Right renal pelvis (tissue), 4 donors: Measurements from ENCODE around the gene C16orf89. TPM values are rescaled to one million over a fixed set of nuclear protein-coding genes. Genes with fewer than 3 reads are reported as not detected.

Source experiments
- DNase-seq, 4 donors: peaks; one replicate each; pipeline ENCODE4 v3.0.0-alpha.2; 2013; ENCODE audit warnings: low read depth in 4 of 4, low spot score in 3 of 4, missing footprints in 1 of 4
- polyA plus RNA-seq, 4 donors: library from polyadenylated mRNA; unstranded; fragments of 120-200 nt; gene quantifications; one replicate each; pipeline ENCODE4 v1.2.1, GENCODE V29; 2013; ENCODE audit not compliant: insufficient read length in 4 of 4

C16orf89 gene
- polyA plus RNA-seq, 4 donors, result 2.6 to 11.6 (median 6.4) TPM

GRCh38 chr16:5033256-5034166 lies 32.2 kb downstream of the C16orf89 start, which contains the start of gene NAGPA:
Gene NAGPA, minus strand, starts transcription at chr16:5033935. Its CDS starts 21 bp downstream, at chr16:5033914.
- DNase-seq, result peak; percentile 72 to 80 (median 74)

GRCh38 chr16:5032748-5033167 lies 33.0 kb downstream of the C16orf89 start:
- DNase-seq, result no peak

- DNase-seq, result no peak
Observed at GRCh38 chr16:5031601-5032000, 34.2 kb downstream of the C16orf89 start.

DNA sequence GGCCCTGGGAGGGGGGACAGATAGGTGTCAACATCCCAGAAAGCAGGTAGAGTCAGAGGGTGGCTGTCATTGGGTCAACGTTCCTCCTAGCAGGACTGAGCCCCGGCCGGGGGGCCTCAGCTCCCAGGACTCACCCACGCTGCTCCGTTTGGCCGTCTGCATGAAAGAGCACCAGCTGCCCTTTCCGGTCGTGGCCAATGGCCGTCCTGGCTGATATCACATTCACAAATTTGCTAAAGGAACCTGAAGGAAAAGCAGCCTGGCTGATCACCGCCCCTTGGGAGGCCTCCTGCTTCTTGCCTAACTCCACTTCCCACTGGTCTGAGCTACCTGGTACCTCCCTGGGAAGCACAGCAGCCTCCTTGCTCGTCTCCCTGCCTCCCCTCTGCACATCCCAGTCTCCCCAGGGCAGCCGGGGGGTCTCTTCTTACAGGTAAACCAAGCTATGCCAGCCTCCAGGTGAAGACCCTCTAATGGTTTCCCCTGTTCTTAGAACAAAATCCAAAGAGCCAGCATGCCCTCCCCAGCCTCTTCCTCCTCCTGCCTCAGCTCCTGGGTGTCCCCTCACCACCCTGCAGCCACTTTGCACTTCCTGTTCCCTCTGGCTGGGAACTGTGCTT lies 35.4 kb downstream of the C16orf89 start:
- DNase-seq, result no peak

DNA sequence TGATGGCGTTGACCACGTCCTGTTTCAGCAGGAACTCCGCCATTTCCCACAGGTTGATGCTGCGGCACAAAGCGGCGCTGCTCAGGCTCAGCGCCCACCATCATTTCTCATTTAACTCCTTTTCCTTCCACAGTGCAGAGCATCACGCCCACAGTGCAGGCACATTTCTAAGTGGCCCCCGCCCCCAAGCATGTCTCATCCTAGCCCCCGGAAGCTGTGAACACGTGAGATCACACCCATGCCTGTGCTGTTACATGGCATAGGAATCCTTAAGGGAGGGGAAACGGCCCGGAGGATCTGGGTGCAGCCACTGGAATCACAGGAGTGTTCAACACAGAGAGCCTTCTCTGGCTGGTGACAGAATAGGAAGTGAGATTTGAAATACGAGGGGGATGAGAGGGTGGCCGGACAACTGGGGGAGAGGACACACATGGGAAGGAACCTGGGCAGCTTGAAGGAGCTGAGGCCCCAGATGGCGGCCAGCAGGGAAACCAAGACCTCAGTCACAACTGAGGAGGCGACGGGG lies 36.7 kb downstream of the C16orf89 start:
- no peak for DNase-seq

- DNase-seq, result no peak
Observed at GRCh38 chr16:5027575-5028235, 38.1 kb downstream of the C16orf89 start.

DNA sequence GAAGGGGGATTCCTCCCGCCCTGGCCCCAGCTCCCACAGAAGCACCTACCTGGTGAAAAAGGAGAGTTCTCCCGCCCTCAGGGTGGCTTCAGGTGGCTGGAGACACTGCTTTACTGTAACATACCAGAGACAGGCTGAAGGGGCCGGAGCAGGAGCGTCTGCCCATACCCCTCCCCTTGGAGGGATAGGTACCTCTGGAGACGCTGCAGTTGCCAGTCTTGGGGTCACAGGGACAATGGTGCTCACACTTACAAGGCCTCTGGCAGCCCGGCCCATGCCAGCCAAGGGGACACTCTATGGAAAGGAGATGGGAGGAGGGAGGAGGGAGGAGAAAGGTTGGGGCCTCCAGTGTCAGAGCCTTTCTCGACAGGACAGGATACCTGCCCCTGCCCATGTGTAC lies 38.7 kb downstream of the C16orf89 start:
- DNase-seq, result no peak

GRCh38 chr16:5026664-5027063 lies 39.1 kb downstream of the C16orf89 start:
- no peak for DNase-seq

DNA sequence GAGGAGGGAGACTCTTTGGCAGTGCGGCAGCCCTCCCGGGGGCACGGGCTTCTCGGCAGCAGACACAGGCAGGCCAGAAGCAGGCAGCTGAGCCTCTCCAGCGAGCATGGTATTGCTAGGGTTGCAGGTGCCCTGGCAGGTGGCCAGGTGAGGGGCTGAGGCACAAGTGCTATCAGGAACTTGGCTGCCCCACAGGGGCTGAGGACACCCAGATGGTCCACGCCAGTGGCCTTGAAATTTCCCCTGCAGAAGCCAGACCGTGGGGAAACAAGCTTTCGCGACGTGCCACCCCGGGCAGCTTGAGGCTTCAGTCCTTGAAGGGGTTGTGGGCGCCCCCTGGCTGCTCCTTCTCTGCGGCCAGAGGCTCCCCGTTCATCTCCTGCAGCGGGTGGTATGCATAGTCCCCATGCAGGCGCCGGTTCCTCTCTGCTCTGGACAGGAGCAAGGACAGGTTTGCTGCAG lies 40.6 kb downstream of the C16orf89 start:
- DNase-seq, result no peak

DNA sequence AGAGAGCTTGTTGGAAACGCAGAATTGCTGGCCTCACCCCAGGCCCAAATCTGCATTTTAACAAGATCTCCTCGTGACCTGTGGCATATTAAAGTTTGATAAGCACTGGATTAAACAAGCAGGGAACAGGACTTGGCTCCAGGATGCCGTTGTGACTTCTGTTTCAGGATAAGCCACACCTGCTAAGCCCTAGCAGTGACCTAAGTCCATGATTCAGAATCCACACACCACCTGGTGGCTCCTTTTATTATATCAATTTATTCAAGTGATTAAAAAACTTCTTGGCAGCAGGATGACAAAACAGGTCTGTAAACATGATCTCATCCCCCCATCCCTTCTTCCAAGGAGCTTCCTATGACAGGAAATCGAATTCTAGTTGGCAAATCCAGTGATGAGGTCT lies 41.1 kb downstream of the C16orf89 start:
- DNase-seq, result no peak

GRCh38 chr16:5022521-5022920 lies 43.2 kb downstream of the C16orf89 start:
- DNase-seq, result no peak

GRCh38 chr16:5020551-5020950 lies 45.2 kb downstream of the C16orf89 start:
- DNase-seq, result no peak

- no peak for DNase-seq
Observed at GRCh38 chr16:5019775-5020174, 46.0 kb downstream of the C16orf89 start.

DNA sequence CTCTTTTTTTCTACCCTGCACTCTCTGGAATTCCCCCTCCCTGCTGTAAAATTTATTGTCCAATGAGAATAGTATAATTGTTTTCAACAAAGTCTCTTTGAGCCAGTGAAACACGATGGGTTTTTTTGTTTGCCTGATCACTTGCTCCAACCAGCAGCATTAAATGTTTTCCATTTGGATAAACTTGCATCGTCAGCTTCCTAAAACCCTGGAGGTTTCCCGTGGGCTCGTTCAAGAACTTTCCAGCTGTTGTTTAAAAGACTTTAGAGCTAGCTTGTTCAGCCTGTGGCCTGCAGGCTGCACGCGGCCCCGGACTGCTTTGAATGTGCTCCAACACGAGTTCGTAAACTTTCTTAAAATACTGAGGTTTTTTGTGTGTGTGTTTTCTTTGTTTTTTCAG lies 47.0 kb downstream of the C16orf89 start:
- DNase-seq, result no peak

GRCh38 chr16:5017678-5017969 lies 48.1 kb downstream of the C16orf89 start:
- DNase-seq, result no peak

- DNase-seq, result no peak
Observed at GRCh38 chr16:5016967-5017677, 48.6 kb downstream of the C16orf89 start.

GRCh38 chr16:5015887-5016286 lies 49.9 kb downstream of the C16orf89 start:
- no peak for DNase-seq

DNA sequence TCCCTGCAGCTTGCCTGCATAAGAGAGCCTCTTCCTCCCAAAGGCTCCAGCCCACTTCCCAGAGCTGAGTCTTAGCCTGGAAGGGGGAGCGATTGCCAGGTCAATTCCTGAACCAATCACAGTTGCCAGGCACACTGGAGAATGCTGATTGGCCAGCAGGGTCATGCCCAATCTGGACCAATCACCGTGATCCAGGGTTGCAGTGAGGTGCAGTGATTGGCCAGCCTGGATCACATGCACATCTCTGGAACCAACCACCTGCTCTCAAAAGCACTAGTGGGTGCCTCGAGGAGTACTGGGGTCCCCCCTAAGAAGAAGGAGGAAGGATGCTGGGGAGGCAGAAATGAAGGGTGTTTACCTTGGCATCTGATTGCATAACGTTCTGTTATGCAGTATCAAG lies 50.4 kb downstream of the C16orf89 start:
- no peak for DNase-seq

GRCh38 chr16:5012887-5013286 lies 52.9 kb downstream of the C16orf89 start:
- no peak for DNase-seq

- no peak for DNase-seq
Observed at GRCh38 chr16:5011637-5012036, 54.1 kb downstream of the C16orf89 start.
